Rectal smooth muscle tissue (tissue), 1 donor: ENCODE results near the gene GPRC5B.

Source experiments
- H3K27ac ChIP-seq: one replicate; pipeline ENCODE4 v1.7.0; 2013; ENCODE audit warnings: low read depth, low read length, inconsistent platforms
- H3K27me3 ChIP-seq: one replicate; pipeline ENCODE4 v1.7.0; 2013; ENCODE audit warnings: low read length; ENCODE audit not compliant: control insufficient read depth, insufficient read depth
- H3K36me3 ChIP-seq: one replicate; pipeline ENCODE4 v1.7.0; 2013; ENCODE audit warnings: low read length; ENCODE audit not compliant: control insufficient read depth, insufficient read depth
- H3K4me1 ChIP-seq: one replicate; pipeline ENCODE4 v1.7.0; 2013; ENCODE audit warnings: low read length; ENCODE audit not compliant: control insufficient read depth, insufficient read depth
- H3K4me3 ChIP-seq: one replicate; pipeline ENCODE4 v1.7.0; 2013; ENCODE audit warnings: low read length
- H3K9ac ChIP-seq: one replicate; pipeline ENCODE4 v1.7.0; 2013; ENCODE audit warnings: low read length

The GPRC5B gene, protein sequence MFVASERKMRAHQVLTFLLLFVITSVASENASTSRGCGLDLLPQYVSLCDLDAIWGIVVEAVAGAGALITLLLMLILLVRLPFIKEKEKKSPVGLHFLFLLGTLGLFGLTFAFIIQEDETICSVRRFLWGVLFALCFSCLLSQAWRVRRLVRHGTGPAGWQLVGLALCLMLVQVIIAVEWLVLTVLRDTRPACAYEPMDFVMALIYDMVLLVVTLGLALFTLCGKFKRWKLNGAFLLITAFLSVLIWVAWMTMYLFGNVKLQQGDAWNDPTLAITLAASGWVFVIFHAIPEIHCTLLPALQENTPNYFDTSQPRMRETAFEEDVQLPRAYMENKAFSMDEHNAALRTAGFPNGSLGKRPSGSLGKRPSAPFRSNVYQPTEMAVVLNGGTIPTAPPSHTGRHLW

DNA sequence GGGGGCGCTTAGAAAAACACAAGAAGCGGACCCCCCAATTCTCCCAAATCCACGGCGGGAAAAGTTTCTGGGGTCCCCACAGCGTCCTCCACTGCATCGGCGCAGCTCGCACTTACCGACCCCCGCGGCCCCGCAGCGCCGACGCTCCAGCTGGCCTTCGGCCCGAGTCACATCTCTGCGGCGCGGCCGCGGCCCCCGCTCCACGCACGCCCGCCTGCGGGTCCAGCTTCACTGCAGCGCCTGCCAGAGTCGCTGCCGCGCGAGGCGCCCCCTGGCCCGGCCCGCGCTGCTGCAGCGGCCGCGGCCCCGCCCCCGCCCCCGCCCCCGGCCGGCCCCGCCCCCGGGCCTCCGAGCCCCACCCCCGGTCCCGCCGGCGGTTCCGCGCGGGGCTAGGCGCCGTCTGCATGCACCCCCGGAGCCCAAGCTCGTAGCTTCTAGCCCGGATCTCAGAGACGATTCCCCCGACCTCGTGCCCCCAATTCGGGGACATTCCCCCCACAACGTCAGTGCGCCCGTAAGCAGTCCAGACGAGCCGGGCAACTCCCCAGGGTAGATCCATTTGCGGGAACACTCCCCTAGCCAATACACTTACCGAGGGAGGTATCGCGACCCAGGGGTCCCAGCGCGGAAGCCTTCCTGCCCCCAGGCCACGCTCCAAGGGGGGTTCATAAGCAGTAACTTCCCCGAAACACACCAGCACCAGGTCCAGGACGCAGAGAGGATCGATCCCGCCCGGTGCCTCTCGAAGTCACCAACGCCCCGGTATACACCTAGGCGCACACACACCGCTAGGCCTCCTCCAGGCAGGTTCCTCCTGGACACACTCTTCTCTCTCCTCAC is at the start of gene GPRC5B:
GPRC5B (minus strand) TSS at position 238 of the 840 bp plus-strand sequence. CDS start 12,003 bp downstream, outside the sequence.
- peaks cover 8% of the 10 kb centered on the region for H3K4me1 ChIP-seq
- peak within 1 kb of the TSS; percentile 3 for H3K9ac ChIP-seq
- H3K36me3 ChIP-seq = no peaks in the 10 kb centered on the region
- peaks cover 11% of the 10 kb centered on the region for H3K27me3 ChIP-seq
- H3K4me3 ChIP-seq = peak within 1 kb of the TSS; percentile 77
- H3K27ac ChIP-seq = no peak within 1 kb of the TSS

GRCh38 chr16:19933740-19934139 is 49.1 kb upstream of the GPRC5B start:
- Histone ChIP-seq H3K9ac (no peak overlapping the region), H3K27me3 (no peaks in the 10 kb centered on the region), H3K4me1 (no peaks in the 10 kb centered on the region), H3K4me3 (no peak overlapping the region), H3K27ac (no peak overlapping the region), H3K36me3 (no peaks in the 10 kb centered on the region)

DNA sequence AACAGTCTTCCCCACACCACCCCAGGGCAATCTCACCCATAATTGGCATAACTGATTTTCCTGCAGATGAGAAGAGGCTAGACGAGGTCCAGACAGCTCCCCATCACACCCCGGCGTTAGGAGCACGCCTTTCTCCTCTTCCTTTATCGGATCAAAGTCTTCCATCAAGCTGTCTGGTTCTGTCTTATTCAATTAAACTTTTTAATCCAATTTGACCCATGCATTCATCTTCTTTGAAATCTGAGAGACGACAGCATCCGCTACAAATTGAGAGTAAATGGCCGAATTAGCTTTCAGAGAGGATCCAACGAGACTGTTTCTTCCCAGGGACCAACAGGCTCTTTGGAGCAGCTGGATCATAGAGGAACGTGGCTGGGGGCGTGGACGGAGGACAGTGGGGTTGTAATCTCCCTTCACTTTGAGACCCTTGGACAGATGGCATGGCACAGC is 44.4 kb upstream of the GPRC5B start:
- Histone ChIP-seq H3K27ac (no peak overlapping the region), H3K36me3 (no peaks in the 10 kb centered on the region), H3K4me3 (no peak overlapping the region)

DNA sequence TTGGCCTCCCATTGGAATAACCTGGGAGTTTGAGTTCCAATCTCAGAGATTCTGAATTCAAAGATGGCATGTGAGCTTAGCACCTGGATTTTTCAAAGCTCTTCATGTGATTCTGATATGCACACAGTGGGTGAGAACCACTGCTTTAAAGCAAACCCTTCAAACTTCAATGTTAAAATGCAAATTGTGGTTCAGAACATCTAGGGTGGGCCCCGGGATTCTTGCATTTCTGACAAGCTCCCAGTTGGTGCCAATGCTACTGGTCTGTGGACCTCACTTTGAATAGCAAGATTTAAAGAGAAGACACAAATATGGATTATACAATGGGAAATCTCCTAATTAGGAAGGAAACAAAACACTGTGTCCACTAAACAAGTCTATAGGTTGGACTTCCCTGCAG is 43.8 kb upstream of the GPRC5B start:
- Histone ChIP-seq H3K9ac (no peak overlapping the region), H3K27ac (no peak overlapping the region), H3K4me3 (no peak overlapping the region), H3K27me3 (no peaks in the 10 kb centered on the region), H3K36me3 (no peaks in the 10 kb centered on the region), H3K4me1 (no peaks in the 10 kb centered on the region)

More for the DNA sequence above, 44.4 kb upstream of the GPRC5B start:
- H3K4me1 ChIP-seq = no peaks in the 10 kb centered on the region
- H3K9ac ChIP-seq = no peak overlapping the region
- H3K27me3 ChIP-seq = no peaks in the 10 kb centered on the region

DNA sequence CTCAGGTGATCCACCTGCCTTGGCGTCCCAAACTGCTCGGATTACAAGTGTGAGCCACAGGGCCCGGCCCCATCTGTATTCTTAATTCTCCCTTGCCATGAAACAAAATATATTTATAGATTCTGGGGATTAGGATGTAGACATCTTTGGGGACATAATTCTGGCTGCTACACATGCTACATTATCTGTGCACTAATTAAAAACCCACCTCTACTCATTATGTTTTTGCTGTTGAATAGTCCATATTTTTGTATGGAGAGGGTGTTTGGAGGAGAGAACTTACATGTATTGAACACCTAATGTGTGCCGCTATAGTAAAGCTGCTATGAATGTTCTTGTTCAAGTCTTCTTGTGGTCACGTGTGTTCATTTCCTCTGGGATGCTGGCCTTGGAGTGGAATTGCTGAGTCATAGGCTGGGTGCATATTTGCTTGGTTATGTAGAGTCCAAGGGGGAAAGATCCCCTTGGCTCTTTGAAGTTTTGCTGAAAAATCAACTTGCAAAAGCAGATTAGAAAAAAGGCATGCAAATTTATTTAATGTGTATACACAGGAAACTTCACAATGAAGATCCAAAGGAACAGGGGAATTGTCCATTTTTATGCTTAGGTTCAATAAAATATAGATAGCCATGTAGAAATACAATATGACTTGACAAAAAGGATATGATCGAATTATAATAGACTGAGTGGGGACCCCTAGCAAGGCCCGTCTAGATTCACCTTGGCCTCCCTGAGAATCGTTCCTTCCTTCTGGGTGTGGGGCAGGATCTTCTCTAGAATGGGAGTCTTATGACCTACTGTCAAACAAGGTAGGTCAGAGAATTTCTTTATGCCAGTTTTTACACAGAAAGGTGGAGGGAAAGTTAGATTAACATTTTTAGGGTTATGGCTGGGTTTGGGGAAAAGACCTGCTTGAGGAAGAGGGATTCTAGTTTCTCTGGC is 42.1 kb upstream of the GPRC5B start:
- Histone ChIP-seq H3K27ac (no peak overlapping the region), H3K4me1 (no peaks in the 10 kb centered on the region), H3K36me3 (no peaks in the 10 kb centered on the region), H3K4me3 (no peak overlapping the region), H3K9ac (no peak overlapping the region), H3K27me3 (no peaks in the 10 kb centered on the region)

- H3K36me3 ChIP-seq = no peaks in the 10 kb centered on the region
Observed at GRCh38 chr16:19923396-19923795, 38.7 kb upstream of the GPRC5B start.

DNA sequence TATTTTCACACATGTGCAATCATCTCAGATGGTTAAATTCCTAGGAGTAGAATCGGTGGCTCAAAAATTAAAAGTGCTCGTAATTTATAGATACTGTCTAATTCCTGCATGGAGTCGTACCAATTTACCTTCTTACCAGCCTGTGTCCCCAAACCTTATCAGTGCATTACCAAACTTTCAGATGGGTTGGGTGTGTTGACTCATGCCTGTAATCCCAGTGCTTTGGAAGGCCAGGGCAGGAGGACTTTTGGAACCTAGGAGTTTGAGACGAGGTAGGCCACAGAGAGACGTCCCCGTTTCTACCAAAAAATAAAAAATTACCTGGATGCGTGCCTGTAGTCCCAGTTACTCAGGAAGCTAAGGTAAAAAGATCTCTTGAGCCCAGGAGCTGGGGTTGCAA is 34.5 kb upstream of the GPRC5B start:
- no peaks in the 10 kb centered on the region for H3K4me1 ChIP-seq
- no peaks in the 10 kb centered on the region for H3K36me3 ChIP-seq
- H3K4me3 ChIP-seq = no peak overlapping the region
- H3K27ac ChIP-seq = no peak overlapping the region
- no peaks in the 10 kb centered on the region for H3K27me3 ChIP-seq
- no peak overlapping the region for H3K9ac ChIP-seq

More at GRCh38 chr16:19923396-19923795, 38.7 kb upstream of the GPRC5B start:
- H3K27ac ChIP-seq = no peak overlapping the region
- no peak overlapping the region for H3K9ac ChIP-seq
- H3K4me1 ChIP-seq = no peaks in the 10 kb centered on the region
- no peaks in the 10 kb centered on the region for H3K27me3 ChIP-seq
- H3K4me3 ChIP-seq = no peak overlapping the region

- no peak overlapping the region for H3K4me3 ChIP-seq
- no peaks in the 10 kb centered on the region for H3K4me1 ChIP-seq
- no peak overlapping the region for H3K27ac ChIP-seq
- no peak overlapping the region for H3K9ac ChIP-seq
- no peaks in the 10 kb centered on the region for H3K27me3 ChIP-seq
- H3K36me3 ChIP-seq = no peaks in the 10 kb centered on the region
Observed at GRCh38 chr16:19916064-19916463, 31.4 kb upstream of the GPRC5B start.

GRCh38 chr16:19914877-19915276 is 30.2 kb upstream of the GPRC5B start:
- H3K4me3 ChIP-seq = no peak overlapping the region
- H3K4me1 ChIP-seq = no peaks in the 10 kb centered on the region
- H3K27me3 ChIP-seq = no peaks in the 10 kb centered on the region
- H3K27ac ChIP-seq = no peak overlapping the region
- H3K9ac ChIP-seq = no peak overlapping the region
- H3K36me3 ChIP-seq = no peaks in the 10 kb centered on the region

- no peaks in the 10 kb centered on the region for H3K36me3 ChIP-seq
- no peak overlapping the region for H3K4me3 ChIP-seq
- peaks cover 2% of the 10 kb centered on the region for H3K27me3 ChIP-seq
- H3K4me1 ChIP-seq = no peaks in the 10 kb centered on the region
- H3K9ac ChIP-seq = no peak overlapping the region
- H3K27ac ChIP-seq = no peak overlapping the region
Observed at GRCh38 chr16:19913340-19913645, 28.6 kb upstream of the GPRC5B start.

- Histone ChIP-seq H3K36me3 (no peaks in the 10 kb centered on the region), H3K27ac (no peak overlapping the region), H3K4me3 (no peak overlapping the region), H3K4me1 (no peaks in the 10 kb centered on the region), H3K27me3 (peaks cover 3% of the 10 kb centered on the region), H3K9ac (no peak overlapping the region)
Observed at GRCh38 chr16:19912455-19913339, 28.0 kb upstream of the GPRC5B start.
